Fibroblast of lung (primary cell): ENCODE data around the gene LSM14B.

Source experiments
- EZH2 ChIP-seq: IDR thresholded peaks from 2 replicates; pipeline ENCODE4 v1.5.1; 2012; ENCODE audit warnings: low read length, control low read depth, mild to moderate bottlenecking; ENCODE audit errors: missing control alignments
- TF ChIP-seq, protein P1 (sequence below), 2 donors: IDR thresholded peaks in 1 of 2; conservative IDR thresholded peaks in 1 of 2; 1 replicate in 1 of 2; 2 replicates in 1 of 2; pipeline ENCODE4 v1.5.1; 2011 to 2012; ENCODE audit warnings: low read length in 2 of 2, control low read depth in 1 of 2, inconsistent platforms in 1 of 2, low read depth in 1 of 2, mild to moderate bottlenecking in 1 of 2

GRCh38 chr20:62183426-62184142 lies 61.3 kb downstream of the LSM14B start:
- TF ChIP-seq, protein P1, sequence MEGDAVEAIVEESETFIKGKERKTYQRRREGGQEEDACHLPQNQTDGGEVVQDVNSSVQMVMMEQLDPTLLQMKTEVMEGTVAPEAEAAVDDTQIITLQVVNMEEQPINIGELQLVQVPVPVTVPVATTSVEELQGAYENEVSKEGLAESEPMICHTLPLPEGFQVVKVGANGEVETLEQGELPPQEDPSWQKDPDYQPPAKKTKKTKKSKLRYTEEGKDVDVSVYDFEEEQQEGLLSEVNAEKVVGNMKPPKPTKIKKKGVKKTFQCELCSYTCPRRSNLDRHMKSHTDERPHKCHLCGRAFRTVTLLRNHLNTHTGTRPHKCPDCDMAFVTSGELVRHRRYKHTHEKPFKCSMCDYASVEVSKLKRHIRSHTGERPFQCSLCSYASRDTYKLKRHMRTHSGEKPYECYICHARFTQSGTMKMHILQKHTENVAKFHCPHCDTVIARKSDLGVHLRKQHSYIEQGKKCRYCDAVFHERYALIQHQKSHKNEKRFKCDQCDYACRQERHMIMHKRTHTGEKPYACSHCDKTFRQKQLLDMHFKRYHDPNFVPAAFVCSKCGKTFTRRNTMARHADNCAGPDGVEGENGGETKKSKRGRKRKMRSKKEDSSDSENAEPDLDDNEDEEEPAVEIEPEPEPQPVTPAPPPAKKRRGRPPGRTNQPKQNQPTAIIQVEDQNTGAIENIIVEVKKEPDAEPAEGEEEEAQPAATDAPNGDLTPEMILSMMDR (conservative IDR thresholded peaks at IDR 0.05 in 1 of 2, IDR thresholded peaks at IDR 0.05 in 1 of 2; ENCODE audit: low read depth in 1 of 2, low read length in 2 of 2), result no peak
- TF ChIP-seq EZH2, result no peak
